ENCODE data around the gene PPBP.

Gene PPBP

GRCh38 chr4:73990988-73991741, 3.2 kb upstream of the PPBP start:
- H3K4me3 ChIP-seq (ENCODE audit: low read length): no peak overlapping the region
- no peaks in the 10 kb centered on the region for H3K79me2 ChIP-seq (ENCODE audit: control insufficient read depth, low read length)
- no peaks in the 10 kb centered on the region for H4K20me1 ChIP-seq (ENCODE audit: control insufficient read depth, insufficient read depth, low read depth, low read length)
- no peaks in the 10 kb centered on the region; the same call in 1 of the 2 replicates for H3K27me3 ChIP-seq (ENCODE audit: control insufficient read depth, low read length)
- no peaks in the 10 kb centered on the region for H3K9me2 ChIP-seq (replicated peaks; ENCODE audit: control insufficient read depth, low read length)
- no peak overlapping the region for H3K27ac ChIP-seq (ENCODE audit: low read depth, low read length)
- TF ChIP-seq CTCF (IDR thresholded peaks at IDR 0.05; ENCODE audit: low read depth, low read length, poor library complexity, severe bottlenecking): no peak
- no peak for TF ChIP-seq EZH2phosphoT487 (IDR thresholded peaks at IDR 0.05; ENCODE audit: borderline replicate concordance, low read length)
- H3F3A ChIP-seq (ENCODE audit: control insufficient read depth, insufficient read depth): no peaks in the 10 kb centered on the region
- no peaks in the 10 kb centered on the region for H3K4me1 ChIP-seq (ENCODE audit: control insufficient read depth, low read length)
- H3K36me3 ChIP-seq (ENCODE audit: control insufficient read depth, low read length): no peaks in the 10 kb centered on the region
- no peak overlapping the region for H3K4me2 ChIP-seq (ENCODE audit: low read length)
- no peaks in the 10 kb centered on the region for H3K9me3 ChIP-seq (ENCODE audit: control insufficient read depth, insufficient read depth, low read length)

- TF ChIP-seq CTCF (IDR thresholded peaks at IDR 0.05; ENCODE audit: low read depth, low read length, poor library complexity, severe bottlenecking) (no peak), EZH2phosphoT487 (IDR thresholded peaks at IDR 0.05; ENCODE audit: borderline replicate concordance, low read length) (no peak)
- Histone ChIP-seq H3K27ac (ENCODE audit: low read depth, low read length) (no peak overlapping the region), H3K27me3 (ENCODE audit: control insufficient read depth, low read length) (no peaks in the 10 kb centered on the region; the same call in 1 of the 2 replicates)
Observed at GRCh38 chr4:73989928-73990327, 1.9 kb upstream of the PPBP start.

DNA sequence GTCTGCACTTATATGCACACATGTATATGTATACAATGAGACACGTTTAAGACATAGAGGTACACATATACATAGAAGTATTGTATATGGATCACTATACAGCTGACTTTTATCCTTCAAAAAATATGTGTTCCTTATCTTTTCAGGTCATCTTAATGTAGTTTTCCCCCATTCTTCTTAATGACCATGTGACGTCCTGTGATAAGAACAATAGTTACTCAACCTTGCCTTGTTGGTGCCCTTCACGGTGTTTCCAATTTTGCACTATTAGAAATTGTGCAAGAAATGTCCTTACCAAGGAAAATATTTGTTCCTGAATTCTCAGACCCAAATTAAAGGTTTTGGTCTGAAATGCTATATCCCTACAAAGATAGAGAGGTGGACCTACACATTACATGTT, 1.0 kb upstream of the PPBP start:
- no peaks in the 10 kb centered on the region for H3K79me2 ChIP-seq (ENCODE audit: control insufficient read depth, low read length)
- no peaks in the 10 kb centered on the region for H4K20me1 ChIP-seq (ENCODE audit: control insufficient read depth, insufficient read depth, low read depth, low read length)
- H3K9me2 ChIP-seq (replicated peaks; ENCODE audit: control insufficient read depth, low read length): no peaks in the 10 kb centered on the region
- no peak overlapping the region for H3K4me2 ChIP-seq (ENCODE audit: low read length)
- no peaks in the 10 kb centered on the region for H3F3A ChIP-seq (ENCODE audit: control insufficient read depth, insufficient read depth)
- no peaks in the 10 kb centered on the region for H3K36me3 ChIP-seq (ENCODE audit: control insufficient read depth, low read length)
- H3K27me3 ChIP-seq (ENCODE audit: control insufficient read depth, low read length): no peaks in the 10 kb centered on the region; the same call in 1 of the 2 replicates
- no peaks in the 10 kb centered on the region for H3K9me3 ChIP-seq (ENCODE audit: control insufficient read depth, insufficient read depth, low read length)
- H3K27ac ChIP-seq (ENCODE audit: low read depth, low read length): no peak overlapping the region
- H3K4me3 ChIP-seq (ENCODE audit: low read length): no peak overlapping the region
- TF ChIP-seq EZH2phosphoT487 (IDR thresholded peaks at IDR 0.05; ENCODE audit: borderline replicate concordance, low read length): no peak
- no peak for TF ChIP-seq CTCF (IDR thresholded peaks at IDR 0.05; ENCODE audit: low read depth, low read length, poor library complexity, severe bottlenecking)
- H3K4me1 ChIP-seq (ENCODE audit: control insufficient read depth, low read length): no peaks in the 10 kb centered on the region

More at GRCh38 chr4:73989928-73990327, 1.9 kb upstream of the PPBP start:
- no peaks in the 10 kb centered on the region for H4K20me1 ChIP-seq (ENCODE audit: control insufficient read depth, insufficient read depth, low read depth, low read length)
- no peak overlapping the region for H3K4me3 ChIP-seq (ENCODE audit: low read length)
- H3K79me2 ChIP-seq (ENCODE audit: control insufficient read depth, low read length): no peaks in the 10 kb centered on the region
- H3F3A ChIP-seq (ENCODE audit: control insufficient read depth, insufficient read depth): no peaks in the 10 kb centered on the region
- H3K4me2 ChIP-seq (ENCODE audit: low read length): no peak overlapping the region
- no peaks in the 10 kb centered on the region for H3K9me3 ChIP-seq (ENCODE audit: control insufficient read depth, insufficient read depth, low read length)
- no peaks in the 10 kb centered on the region for H3K9me2 ChIP-seq (replicated peaks; ENCODE audit: control insufficient read depth, low read length)
- H3K4me1 ChIP-seq (ENCODE audit: control insufficient read depth, low read length): no peaks in the 10 kb centered on the region
- no peaks in the 10 kb centered on the region for H3K36me3 ChIP-seq (ENCODE audit: control insufficient read depth, low read length)

Data from DOHH2 (cell line).